GM12878 (cell line): ENCODE results near the gene MSL3B.

Source experiments
- CEBPB ChIP-seq, 2 experiments: fragments of 150-350 bp in 1 of 2; IDR thresholded peaks; 2 replicates each; pipeline ENCODE4 v1.6.1; 2012 to 2014; ENCODE audit warnings: low read depth in 2 of 2, low read length in 2 of 2, borderline replicate concordance in 1 of 2, inconsistent platforms in 1 of 2
- CHD1 ChIP-seq: IDR thresholded peaks from 2 replicates; pipeline ENCODE4 v1.6.1; 2012; ENCODE audit warnings: low read depth, low read length, improper control_type of control experiment
- E2F4 ChIP-seq: IDR thresholded peaks from 2 replicates; pipeline ENCODE4 v1.6.1; 2012; ENCODE audit warnings: low read depth, low read length, improper control_type of control experiment
- EP300 ChIP-seq, 2 experiments: fragments of 150-350 bp in 1 of 2; IDR thresholded peaks; 2 replicates each; pipeline ENCODE4 v1.6.1; 2011 to 2012; ENCODE audit warnings: low read depth in 2 of 2, low read length in 2 of 2, borderline replicate concordance in 1 of 2, improper control_type of control experiment in 1 of 2, inconsistent platforms in 1 of 2; ENCODE audit not compliant: control insufficient read depth in 1 of 2
- JUND ChIP-seq: IDR thresholded peaks from 2 replicates; pipeline ENCODE4 v1.6.1; 2012; ENCODE audit warnings: low read depth, mild to moderate bottlenecking, low read length, improper control_type of control experiment, moderate library complexity
- NFIC ChIP-seq: IDR thresholded peaks from 2 replicates; pipeline ENCODE4 v1.6.1; 2012; ENCODE audit warnings: low read depth, mild to moderate bottlenecking, inconsistent platforms, low read length, moderate library complexity
- RAD21 ChIP-seq: IDR thresholded peaks from 2 replicates; pipeline ENCODE4 v1.6.1; 2011; ENCODE audit warnings: mild to moderate bottlenecking, low read depth, low read length, moderate library complexity; ENCODE audit not compliant: insufficient read depth
- SUZ12 ChIP-seq: fragments of 200-600 bp; sonication (generic); IDR thresholded peaks from one replicate; pipeline ENCODE4 v1.6.1; 2018; ENCODE audit warnings: antibody characterized with exemption, mild to moderate bottlenecking; ENCODE audit not compliant: unreplicated experiment
- USF1 ChIP-seq: IDR thresholded peaks from 2 replicates; pipeline ENCODE4 v1.6.1; 2011; ENCODE audit warnings: borderline replicate concordance, low read depth, mild to moderate bottlenecking, moderate library complexity, mixed read lengths, low read length; ENCODE audit not compliant: insufficient read depth; ENCODE audit errors: extremely low read length
- YY1 ChIP-seq: IDR thresholded peaks from 2 replicates; pipeline ENCODE4 v1.6.1; 2011; ENCODE audit warnings: low read depth, mild to moderate bottlenecking, low read length
- TF ChIP-seq, protein P1 (sequence below): fragments of 450-650 bp; formaldehyde crosslinking; IDR thresholded peaks from 2 replicates; pipeline ENCODE4 v1.5.0; 2022; ENCODE audit warnings: mild to moderate bottlenecking, missing genetic modification characterization
- TF ChIP-seq, protein P2 (sequence below): fragments of 450-650 bp; conservative IDR thresholded peaks from 2 replicates; pipeline ENCODE4 v1.6.1; 2017; ENCODE audit warnings: mild to moderate bottlenecking, moderate library complexity

DNA sequence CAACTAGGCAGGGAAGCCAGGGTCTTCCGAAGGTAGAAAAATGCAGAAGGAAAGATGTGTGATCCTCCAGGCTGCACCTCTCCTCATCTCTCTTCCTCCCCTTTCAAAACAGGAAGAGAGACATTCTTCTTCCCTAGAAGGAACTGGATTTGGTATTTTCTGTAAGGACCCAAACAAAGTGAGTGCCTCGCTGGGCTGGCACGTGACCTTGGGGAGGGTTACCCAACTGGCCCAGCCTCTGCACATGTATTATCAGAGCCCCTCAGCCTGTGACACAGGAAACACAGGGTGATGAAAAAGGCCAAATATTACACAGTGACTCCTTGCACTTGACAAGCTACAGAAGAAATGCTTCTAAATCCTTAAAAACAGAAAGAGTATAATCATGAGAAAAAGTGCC lies 16.1 kb downstream of the MSL3B start:
- TF ChIP-seq YY1 (no peak), NFIC (no peak), USF1 (no peak), E2F4 (no peak), CHD1 (no peak), EP300 (IDR thresholded peaks at IDR 0.05; ENCODE audit: borderline replicate concordance in 1 of 2, control insufficient read depth in 1 of 2, low read depth in 2 of 2, low read length in 2 of 2) (no peak), RAD21 (no peak), CEBPB (IDR thresholded peaks at IDR 0.05; ENCODE audit: borderline replicate concordance in 1 of 2, low read depth in 2 of 2, low read length in 2 of 2) (no peak), SUZ12 (no peak), JUND (no peak)
- TF ChIP-seq, protein P1, sequence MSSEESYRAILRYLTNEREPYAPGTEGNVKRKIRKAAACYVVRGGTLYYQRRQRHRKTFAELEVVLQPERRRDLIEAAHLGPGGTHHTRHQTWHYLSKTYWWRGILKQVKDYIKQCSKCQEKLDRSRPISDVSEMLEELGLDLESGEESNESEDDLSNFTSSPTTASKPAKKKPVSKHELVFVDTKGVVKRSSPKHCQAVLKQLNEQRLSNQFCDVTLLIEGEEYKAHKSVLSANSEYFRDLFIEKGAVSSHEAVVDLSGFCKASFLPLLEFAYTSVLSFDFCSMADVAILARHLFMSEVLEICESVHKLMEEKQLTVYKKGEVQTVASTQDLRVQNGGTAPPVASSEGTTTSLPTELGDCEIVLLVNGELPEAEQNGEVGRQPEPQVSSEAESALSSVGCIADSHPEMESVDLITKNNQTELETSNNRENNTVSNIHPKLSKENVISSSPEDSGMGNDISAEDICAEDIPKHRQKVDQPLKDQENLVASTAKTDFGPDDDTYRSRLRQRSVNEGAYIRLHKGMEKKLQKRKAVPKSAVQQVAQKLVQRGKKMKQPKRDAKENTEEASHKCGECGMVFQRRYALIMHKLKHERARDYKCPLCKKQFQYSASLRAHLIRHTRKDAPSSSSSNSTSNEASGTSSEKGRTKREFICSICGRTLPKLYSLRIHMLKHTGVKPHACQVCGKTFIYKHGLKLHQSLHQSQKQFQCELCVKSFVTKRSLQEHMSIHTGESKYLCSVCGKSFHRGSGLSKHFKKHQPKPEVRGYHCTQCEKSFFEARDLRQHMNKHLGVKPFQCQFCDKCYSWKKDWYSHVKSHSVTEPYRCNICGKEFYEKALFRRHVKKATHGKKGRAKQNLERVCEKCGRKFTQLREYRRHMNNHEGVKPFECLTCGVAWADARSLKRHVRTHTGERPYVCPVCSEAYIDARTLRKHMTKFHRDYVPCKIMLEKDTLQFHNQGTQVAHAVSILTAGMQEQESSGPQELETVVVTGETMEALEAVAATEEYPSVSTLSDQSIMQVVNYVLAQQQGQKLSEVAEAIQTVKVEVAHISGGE, result no peak
- TF ChIP-seq, protein P2, sequence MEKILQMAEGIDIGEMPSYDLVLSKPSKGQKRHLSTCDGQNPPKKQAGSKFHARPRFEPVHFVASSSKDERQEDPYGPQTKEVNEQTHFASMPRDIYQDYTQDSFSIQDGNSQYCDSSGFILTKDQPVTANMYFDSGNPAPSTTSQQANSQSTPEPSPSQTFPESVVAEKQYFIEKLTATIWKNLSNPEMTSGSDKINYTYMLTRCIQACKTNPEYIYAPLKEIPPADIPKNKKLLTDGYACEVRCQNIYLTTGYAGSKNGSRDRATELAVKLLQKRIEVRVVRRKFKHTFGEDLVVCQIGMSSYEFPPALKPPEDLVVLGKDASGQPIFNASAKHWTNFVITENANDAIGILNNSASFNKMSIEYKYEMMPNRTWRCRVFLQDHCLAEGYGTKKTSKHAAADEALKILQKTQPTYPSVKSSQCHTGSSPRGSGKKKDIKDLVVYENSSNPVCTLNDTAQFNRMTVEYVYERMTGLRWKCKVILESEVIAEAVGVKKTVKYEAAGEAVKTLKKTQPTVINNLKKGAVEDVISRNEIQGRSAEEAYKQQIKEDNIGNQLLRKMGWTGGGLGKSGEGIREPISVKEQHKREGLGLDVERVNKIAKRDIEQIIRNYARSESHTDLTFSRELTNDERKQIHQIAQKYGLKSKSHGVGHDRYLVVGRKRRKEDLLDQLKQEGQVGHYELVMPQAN, result no peak
